ENCODE results near the gene GH1.
A peak's percentile ranks its signal among the peaks of the same experiment; 100 is the strongest.
"Not testable (repeated sequence)": the region's sequence is repeated elsewhere in the genome, so short reads cannot be mapped to it uniquely, and the experiment has no call there.

Gene GH1

GRCh38 chr17:63918789-63919305 is at the start of gene GH1:
TSS of gene GH1 (minus strand) at chr17:63918839. CDS start at chr17:63918776, 63 bp downstream.
- not testable (repeated sequence) for DNase-seq

DNA sequence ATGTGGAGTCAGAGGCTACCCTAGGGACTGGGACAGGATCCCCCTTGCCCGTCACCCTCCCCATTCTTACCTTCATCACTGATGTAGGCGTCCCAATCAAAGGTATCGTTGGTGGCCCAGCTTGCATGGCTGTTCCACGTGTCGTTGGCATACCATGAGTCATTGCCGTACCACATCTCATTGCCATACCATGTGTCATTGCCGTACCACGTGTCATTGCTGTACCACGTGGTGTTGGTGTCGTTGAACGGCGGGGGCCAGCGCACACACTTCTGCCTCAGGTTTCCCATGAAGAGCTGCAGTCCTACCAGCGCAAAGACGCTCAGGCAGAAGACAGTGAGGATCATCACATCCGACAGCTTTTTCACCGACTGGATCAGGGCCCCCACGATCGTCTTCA is 49.3 kb upstream of the GH1 start:
- no peak for DNase-seq

GRCh38 chr17:63966646-63967264 is 48.1 kb upstream of the GH1 start:
- DNase-seq: no peak

DNA sequence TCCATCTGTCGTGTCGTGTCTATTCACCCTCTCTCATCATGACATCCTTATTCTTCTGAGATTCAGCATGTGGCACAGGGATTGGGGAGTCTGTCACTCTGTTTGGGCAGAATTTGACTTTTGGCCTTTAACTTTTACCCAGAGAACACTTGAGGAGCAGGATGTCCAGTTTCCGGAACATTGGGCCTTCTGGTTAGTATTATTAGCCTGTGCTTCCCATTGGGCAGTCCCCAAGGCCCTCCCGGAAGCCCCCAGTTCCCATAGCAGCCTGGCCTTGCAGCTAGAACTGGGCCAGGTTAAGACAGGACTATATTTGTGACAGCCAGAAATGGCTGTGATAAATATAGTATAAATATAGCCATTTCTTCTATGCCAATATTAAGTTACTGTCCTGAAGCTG is 44.5 kb upstream of the GH1 start:
- DNase-seq: no peak

GRCh38 chr17:63962298-63962744 is 43.7 kb upstream of the GH1 start:
- DNase-seq: no peak

DNA sequence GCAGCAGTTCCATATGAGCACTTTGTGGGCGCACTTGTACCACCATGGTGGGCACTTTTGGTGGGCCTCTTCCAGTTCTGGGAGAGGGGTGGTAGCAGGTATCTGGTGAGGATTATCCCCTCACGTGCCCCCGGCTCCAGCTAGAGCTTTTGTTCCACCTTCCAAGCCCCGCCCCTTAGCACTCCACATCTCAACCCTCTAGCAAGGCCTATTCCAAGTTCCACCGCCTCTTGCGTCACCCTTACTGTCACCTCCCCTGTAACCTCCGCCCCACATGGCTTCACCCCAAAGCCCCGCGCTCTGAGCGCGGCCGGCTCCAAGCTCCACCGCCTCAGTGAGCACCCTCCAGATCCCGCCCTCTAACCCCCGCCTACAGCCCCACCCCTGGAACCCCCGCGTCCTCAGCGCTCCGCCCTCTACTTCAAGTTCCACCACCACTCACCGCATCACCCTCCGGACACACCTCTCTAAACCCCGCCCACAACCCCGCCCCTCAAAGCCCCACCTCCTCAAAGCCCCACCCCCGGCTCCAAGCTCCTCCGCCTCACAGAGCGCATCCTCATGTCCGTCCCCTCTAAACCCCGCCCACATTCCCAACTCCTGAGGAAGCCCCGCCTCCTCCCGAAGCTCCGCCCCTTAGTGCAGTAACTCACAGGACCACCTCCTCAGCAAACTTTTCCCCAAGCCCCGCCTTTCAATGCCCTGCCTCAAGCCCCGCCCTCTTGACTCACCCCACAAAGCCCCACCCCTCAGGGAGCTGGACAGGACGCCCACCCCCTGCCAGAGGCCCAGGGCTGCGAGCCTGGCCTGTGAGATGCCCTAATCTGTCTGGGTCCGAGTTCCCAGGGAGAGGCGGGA is 42.9 kb upstream of the GH1 start:
- DNase-seq: peak; percentile 27

GRCh38 chr17:63960430-63960829 is 41.8 kb upstream of the GH1 start:
- no peak for DNase-seq

- DNase-seq: no peak
Observed at GRCh38 chr17:63960006-63960405, 41.4 kb upstream of the GH1 start.

- DNase-seq: no peak
Observed at GRCh38 chr17:63956296-63956920, 37.8 kb upstream of the GH1 start.

GRCh38 chr17:63955791-63956190 is 37.2 kb upstream of the GH1 start:
- DNase-seq: no peak

- DNase-seq: no peak
Observed at GRCh38 chr17:63955232-63955631, 36.6 kb upstream of the GH1 start.

GRCh38 chr17:63954402-63955063 is 35.9 kb upstream of the GH1 start:
- peak; percentile 26 for DNase-seq

DNA sequence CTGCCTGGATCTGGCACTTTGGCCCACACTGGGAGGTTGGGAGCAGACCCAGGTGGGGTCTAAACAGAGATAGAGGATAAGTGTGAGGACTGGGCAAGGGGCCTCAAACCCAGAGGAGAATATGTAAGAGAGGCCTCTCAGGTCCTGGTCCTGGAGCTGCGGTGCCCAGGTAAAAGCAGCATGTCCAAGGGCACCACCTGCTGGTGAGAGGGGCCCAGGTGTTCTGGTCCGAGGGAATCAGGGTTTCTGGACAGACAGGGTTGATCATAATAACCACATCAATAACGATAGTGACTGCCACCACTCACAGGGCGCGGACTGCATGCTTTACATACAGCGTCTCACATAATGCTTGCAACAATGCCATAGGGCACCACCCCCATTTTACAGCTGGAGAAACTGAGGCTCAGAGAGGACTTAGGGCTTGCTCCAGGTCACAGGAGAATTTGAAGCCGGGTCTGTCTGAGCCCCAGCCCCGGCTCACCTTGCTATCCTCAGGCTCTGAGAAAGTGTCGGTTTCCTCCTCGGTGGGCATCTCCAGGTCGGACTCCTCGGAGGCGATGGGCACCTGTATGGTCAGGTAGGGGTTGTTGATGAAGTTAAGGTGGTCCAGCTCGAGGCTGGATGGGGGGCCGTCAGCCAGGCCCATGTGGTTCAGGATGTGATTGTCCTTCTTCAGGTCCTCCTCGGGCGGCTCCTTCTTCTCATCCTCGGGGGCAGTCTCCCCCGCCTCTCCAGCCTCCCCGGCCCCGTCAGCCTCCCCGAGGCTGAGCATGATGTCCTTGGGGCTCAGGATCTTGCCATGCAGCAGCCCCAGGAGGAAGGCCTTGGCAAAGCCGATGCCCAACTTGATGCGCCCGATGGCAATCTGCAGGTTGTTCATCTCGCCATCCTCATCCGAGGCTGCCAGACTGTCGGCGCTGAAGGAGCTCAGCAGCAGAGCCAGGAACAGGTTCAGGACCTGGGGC is 32.6 kb upstream of the GH1 start:
- DNase-seq: no peak

GRCh38 chr17:63949576-63950250 is 31.1 kb upstream of the GH1 start:
- no peak for DNase-seq

GRCh38 chr17:63948521-63948920 is 29.9 kb upstream of the GH1 start:
- no peak for DNase-seq

- DNase-seq: no peak
Observed at GRCh38 chr17:63947711-63948330, 29.2 kb upstream of the GH1 start.

GRCh38 chr17:63946440-63947363 is 28.1 kb upstream of the GH1 start:
- DNase-seq: peak; percentile 57

DNA sequence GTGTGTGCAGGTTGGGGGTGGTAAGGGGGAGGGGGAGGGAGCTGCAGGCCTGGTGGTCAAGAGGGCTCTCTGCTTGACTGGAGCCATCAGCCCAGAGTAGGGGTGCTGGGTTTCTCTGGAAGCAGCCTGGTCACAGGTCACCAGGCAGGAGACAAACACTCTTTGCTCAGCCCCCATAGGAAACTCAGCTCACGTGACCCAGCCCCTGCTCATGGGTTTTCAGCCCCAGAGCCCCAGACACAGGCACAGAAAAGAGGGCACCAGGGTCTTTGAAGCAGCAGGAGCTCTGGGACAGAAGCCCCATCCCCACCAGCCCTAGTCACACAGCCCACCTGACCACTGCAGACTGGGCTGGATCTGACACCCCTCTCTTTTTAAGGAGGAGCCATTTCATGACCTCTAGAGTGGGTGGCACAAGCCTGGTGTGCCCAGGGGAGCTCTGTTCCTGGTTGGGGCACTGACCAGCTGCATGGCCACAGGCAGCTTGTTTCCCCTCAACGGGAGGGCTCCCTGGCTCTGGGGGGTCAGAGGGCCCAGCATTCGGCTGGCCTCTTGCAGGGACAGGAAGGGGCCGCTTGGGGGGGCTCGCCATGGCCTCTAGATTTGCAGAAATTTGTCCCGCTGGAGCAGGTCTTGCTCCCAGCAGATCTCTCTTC is 27.3 kb upstream of the GH1 start:
- no peak for DNase-seq

Measured in activated naive CD4-positive, alpha-beta T cell treated with anti-CD3 and anti-CD28 coated beads, Interleukin-2, amount 50 U/mL, for 16 hours (primary cell).